Stimulated activated naive CD8-positive, alpha-beta T cell treated with anti-CD3 and anti-CD28 coated beads, Interleukin-15, Interleukin-2, amounts not matched to agents 100 U/mL and 50 U/mL, for 24 hours (primary cell): ENCODE results near the gene HOXA6.

Source experiments
- ATAC-seq: fragments of 150-1000 bp; cut with Tn5 transposase; one replicate; pipeline ENCODE4 v1.10.0; 2021
- DNase-seq: peaks from one replicate; pipeline ENCODE4 v3.0.0; 2021

Gene HOXA6

DNA sequence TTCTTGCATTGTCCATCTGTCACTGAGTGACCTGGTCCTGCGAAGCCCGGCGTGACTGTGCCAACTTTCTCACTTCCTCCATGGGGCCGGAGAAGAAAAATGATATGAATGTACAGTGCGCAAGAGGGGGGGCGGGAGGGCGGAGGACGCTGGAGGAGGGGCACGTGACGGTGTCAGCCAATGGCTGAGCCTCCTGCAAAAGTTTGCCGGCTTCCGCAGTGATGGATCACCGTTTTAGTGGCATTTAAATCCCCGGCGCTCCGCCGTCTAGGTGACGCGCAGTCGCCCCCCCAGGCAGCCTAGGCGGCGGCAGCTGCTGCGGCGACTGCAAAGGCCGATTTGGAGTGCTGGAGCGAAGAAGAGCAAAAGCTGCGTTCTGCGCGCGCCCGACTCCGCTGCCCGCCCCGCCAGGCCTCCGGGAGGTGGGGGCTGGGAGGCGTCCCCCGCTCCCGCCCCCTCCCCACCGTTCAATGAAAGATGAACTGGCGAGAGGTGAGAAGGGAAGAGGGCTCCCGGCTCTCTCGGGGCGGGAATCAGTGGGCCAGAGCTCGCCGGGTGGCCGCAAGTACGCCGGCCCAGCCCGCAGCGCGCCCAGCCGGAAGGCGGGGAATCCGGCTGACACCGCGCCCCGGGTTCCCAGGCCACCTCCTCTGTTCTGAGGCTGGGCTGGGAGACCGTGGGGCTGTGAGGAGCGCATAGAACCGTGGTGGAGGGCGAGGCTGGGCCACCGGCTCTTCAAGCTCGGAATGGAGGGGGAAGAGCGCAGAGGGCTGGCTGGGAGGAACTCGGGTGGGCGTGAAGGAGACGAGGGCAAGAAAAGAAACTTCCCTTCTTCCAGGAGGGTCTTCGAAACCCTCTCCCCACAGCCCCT is 51.4 kb downstream of the HOXA6 start, which contains the start of gene HOXA1:
Gene HOXA1 (minus strand): TSS at position 104 of the 871 bp plus-strand sequence. CDS start 88 bp downstream, at position 16.
- ATAC-seq = peak; percentile 91
- DNase-seq = peak; percentile 78
